ENCODE data around the gene NEDD8.
"Not testable (repeated sequence)": the region's sequence is repeated elsewhere in the genome, so short reads cannot be mapped to it uniquely, and the experiment has no call there.

The NEDD8 gene

DNA sequence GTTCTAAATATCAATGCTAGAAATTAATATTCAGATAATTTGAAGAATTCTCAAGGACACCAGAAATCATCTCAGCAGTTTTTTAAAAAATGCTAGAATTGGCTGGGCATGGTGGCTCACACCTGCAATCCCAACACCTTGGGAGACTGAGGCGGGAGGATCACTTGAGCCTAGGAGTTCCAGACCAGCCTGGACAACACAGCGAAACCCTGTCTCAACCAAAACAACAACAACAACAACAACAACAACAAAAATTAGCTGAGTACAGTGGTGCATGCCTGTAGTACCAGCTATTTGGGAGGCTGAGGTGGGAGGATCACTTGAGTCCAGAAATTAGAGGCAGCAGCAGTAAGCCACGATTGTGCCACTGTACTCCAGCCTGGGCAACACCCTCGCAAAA is 13.1 kb downstream of the NEDD8 start:
- no peak for DNase-seq (ENCODE audit: low spot score)
- TF ChIP-seq, protein P1, sequence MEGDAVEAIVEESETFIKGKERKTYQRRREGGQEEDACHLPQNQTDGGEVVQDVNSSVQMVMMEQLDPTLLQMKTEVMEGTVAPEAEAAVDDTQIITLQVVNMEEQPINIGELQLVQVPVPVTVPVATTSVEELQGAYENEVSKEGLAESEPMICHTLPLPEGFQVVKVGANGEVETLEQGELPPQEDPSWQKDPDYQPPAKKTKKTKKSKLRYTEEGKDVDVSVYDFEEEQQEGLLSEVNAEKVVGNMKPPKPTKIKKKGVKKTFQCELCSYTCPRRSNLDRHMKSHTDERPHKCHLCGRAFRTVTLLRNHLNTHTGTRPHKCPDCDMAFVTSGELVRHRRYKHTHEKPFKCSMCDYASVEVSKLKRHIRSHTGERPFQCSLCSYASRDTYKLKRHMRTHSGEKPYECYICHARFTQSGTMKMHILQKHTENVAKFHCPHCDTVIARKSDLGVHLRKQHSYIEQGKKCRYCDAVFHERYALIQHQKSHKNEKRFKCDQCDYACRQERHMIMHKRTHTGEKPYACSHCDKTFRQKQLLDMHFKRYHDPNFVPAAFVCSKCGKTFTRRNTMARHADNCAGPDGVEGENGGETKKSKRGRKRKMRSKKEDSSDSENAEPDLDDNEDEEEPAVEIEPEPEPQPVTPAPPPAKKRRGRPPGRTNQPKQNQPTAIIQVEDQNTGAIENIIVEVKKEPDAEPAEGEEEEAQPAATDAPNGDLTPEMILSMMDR (IDR thresholded peaks at IDR 0.05; ENCODE audit: extremely low read depth, missing control alignments) = no peak

- DNase-seq (ENCODE audit: low spot score) = not testable (repeated sequence)
Measured at GRCh38 chr14:24216876-24217275, 15.3 kb downstream of the NEDD8 start.

- TF ChIP-seq, protein P1 (IDR thresholded peaks at IDR 0.05; ENCODE audit: extremely low read depth, missing control alignments) = no peak
- no peak for DNase-seq (ENCODE audit: low spot score)
Measured at GRCh38 chr14:24216345-24216699, 15.8 kb downstream of the NEDD8 start.

DNA sequence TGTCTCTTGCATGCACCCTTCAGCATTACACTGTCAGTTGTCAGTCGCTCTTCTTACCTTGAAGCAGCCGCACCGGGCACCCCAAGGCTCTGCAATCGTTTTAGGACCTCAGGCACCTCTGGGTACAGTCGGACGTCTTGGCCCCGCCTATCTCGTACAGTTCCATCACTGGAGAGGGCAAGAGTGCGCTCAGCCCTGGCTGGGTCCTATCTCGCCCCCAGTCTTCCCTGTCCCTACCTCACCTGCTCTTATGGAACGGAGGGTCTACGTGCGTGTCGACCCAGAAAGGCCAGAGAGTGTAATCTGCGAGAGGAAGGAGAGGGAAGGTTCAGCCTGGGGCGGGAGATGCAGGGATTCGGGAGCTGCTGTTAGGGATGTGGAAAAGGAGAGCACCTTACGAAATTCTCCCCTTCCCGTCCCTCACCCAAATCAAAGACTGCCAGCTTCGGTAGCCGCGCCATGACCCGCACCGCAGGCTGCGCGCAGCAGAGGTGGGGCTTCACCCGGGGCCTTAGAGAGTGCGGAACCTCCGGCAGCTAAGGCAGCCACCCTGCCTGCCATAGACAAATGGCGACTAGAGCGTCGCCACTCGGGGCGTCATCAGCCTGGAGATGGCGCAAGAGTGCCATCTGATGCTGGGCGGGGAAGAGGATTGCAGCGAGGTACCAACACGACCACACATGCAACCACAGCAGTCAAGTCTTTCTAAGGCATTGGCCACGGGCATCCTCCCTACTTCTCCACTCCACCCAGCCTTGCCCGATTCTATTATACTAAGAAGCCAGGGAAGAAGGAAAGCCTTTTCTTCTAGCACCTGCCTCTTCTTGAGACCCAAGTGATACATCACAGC is 16.4 kb downstream of the NEDD8 start, which contains the start of gene MDP1:
Gene MDP1 (minus strand): TSS at position 572 of the 850 bp plus-strand sequence. CDS start 111 bp downstream, at position 461.
- DNase-seq (ENCODE audit: low spot score) = peak; percentile 85
- TF ChIP-seq, protein P1 (IDR thresholded peaks at IDR 0.05; ENCODE audit: extremely low read depth, missing control alignments) = peak; percentile 87

- TF ChIP-seq, protein P1 (IDR thresholded peaks at IDR 0.05; ENCODE audit: extremely low read depth, missing control alignments) = no peak
- no peak for DNase-seq (ENCODE audit: low spot score)
Measured at GRCh38 chr14:24213866-24214662, 18.1 kb downstream of the NEDD8 start.

GRCh38 chr14:24212924-24213865 is 19.0 kb downstream of the NEDD8 start, which contains the start of gene CHMP4A:
CHMP4A (minus strand) TSS chr14:24213488; CDS start chr14:24213439, 49 bp downstream.
- TF ChIP-seq, protein P1 (IDR thresholded peaks at IDR 0.05; ENCODE audit: extremely low read depth, missing control alignments) = no peak
- DNase-seq (ENCODE audit: low spot score) = peak; percentile 91

DNA sequence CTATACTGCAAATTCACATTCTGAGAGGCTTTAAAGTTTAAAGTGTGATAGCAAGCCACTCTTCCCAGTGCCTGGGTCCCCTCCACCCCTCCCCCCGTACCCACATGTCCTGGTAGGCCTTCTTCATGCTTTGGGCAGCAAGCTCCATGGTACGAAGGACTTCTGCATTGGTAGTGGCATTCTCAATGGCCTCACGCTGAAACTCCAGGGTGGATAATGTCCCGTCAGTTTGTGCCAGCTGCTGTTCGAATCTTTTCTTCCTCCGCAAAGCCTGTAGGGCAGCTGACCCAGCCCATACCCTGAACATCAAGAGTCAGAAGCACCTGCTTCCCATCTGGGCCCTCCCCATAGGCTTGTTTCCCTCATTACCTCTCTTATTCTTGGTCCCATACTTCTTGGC is 20.9 kb downstream of the NEDD8 start:
- TF ChIP-seq, protein P1 (IDR thresholded peaks at IDR 0.05; ENCODE audit: extremely low read depth, missing control alignments) = no peak
- no peak for DNase-seq (ENCODE audit: low spot score)
